Breast epithelium (tissue), 3 donors: Measurements from ENCODE around the gene ZMIZ1.

Experiments
- CTCF ChIP-seq, 3 donors: fragments of 450-650 bp; IDR thresholded peaks; one replicate each; pipeline ENCODE4 v1.5.1; 2016 to 2017; ENCODE audit warnings: antibody characterized with exemption in 3 of 3, mild to moderate bottlenecking in 3 of 3, moderate library complexity in 3 of 3
- POLR2AphosphoS5 ChIP-seq, 3 donors: sonication (generic); formaldehyde crosslinking; IDR thresholded peaks; one replicate each; pipeline ENCODE4 v1.6.1; 2017; ENCODE audit warnings: antibody characterized with exemption in 3 of 3

GRCh38 chr10:79098596-79099015 is 29.8 kb downstream of the ZMIZ1 start:
- TF ChIP-seq CTCF (IDR thresholded peaks at IDR 0.05) (no peak), POLR2AphosphoS5 (IDR thresholded peaks at IDR 0.05) (no peak)
